ENCODE measurements around the gene TENT4A. TPM values are rescaled to one million over a fixed set of nuclear protein-coding genes. Genes with fewer than 3 reads are reported as not detected.

Gene TENT4A
- total RNA-seq, 1 experiment from 2014 or later, result 17.7 TPM

DNA sequence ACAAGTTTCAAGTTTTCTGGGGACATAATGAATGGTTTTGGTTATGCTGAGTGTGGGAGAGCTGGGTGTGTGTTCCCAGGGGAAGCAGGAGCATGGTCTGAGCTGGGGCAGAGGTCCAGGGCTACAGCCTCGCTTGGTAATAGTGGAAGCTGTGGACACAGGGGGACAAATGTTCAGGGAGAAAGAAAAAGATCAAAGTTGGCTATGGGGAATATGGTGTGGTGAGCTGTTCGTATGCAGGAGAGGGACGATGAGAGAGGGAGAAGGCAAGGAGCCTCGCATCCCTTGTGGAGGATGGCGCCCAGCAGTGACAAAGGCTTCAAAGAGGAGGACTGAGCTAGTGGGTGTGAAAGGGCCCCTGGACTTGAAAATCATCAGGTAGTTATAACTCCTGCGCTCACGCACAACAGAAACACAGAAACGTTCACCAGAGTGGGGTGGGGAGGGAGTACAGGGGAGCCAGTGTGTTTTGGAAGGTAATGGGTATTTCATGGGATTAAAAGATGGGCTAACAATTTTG is 77.2 kb downstream of the TENT4A start:
- no peak for DNase-seq (ENCODE audit: extremely low read depth, low read depth)

DNA sequence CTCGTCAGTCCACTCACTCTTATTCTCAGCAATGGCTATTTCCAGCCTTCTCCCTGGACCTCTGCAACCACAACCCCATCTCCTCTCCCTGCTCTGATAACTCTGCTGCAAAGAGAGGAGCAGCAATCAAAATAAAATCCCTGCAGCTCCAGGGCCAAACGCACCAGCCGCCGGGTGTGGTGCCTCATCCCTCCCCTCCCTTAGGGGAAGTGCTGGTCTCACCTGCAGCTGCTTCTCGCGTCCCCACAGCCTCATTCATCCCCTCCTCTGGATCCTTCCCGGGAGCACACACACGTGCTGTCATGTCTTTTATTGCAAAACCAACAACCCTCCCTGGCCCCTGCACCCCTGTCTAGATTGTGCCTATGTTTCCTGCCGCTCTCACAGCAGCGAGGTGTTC is 77.8 kb downstream of the TENT4A start:
- no peak for DNase-seq (ENCODE audit: extremely low read depth, low read depth)

DNA sequence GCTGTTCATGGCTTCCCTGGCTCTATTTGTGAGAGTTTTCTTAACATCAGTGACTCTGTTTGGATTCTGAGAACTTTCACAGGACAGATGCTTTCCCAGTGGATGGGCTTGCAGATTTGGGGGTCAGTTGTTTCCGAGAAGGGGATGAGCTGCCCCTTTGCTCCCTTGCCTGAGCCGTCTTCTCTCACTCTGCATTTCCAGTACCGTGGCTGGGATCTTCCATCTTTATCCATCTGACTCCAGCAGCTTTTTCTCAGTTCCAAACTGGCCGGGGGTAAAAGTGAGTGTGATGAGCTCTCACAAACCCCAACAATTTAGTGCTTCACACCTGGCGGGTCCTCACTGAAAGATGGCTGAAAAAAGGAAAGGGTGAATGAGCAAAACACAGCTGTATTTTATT is 79.1 kb downstream of the TENT4A start:
- no peak for DNase-seq (ENCODE audit: extremely low read depth, low read depth)

DNA sequence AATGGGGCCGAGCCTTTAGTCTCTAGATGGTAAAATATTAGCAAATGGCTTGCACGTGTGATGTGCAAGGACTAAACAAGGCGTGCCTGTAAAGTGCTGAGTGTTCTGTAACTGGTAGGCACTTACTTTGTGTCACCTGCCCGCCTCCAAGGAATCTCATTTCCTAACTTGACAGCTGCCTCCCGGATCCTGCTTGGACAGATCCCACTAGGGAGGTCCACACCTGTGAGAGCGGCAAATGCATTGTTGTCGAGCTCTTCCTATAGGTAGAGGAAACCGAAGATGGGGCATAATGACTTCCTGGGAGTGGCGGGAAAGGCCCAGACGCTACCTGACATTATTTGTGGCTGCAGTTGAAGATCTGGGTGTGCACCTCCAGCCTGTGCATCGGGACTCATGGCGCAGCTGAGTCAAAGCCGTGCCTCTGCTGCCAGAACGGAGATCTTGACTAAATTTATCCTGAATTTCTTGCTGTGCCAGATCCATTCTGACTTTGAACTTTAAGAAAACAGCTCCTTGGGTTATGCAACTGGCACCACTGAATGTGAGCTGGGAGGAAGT is 79.8 kb downstream of the TENT4A start:
- no peak for DNase-seq (ENCODE audit: extremely low read depth, low read depth)

GRCh38 chr5:6801236-6801635 is 88.0 kb downstream of the TENT4A start:
- DNase-seq (ENCODE audit: extremely low read depth, low read depth), result no peak

DNA sequence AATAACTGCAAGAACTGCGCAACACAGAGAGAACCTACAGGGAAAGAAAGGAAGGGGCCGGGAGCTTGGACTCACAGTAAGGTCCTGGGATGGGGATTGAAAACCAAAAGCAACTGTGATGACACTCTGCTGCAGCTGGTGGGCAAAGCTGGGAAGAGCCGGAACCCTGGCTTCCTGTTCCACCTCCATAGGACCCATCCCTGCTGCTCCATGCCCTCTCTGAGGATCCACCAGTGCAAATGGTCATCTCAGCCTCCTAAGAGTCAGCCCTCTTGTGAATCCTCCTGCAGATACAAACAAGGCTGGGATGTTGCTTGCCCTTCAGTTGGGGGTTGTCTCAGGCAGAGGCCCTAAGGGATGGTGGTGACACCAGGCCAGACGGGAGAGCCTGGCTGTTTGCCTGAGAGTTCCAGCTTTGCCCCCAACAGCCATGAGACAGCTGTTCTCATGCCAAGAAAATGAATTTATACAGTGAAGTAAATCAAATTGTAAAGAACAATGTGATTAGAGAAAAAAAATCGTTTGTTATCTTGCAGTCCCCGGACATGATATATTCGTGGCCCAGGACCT is 90.8 kb downstream of the TENT4A start:
- DNase-seq (ENCODE audit: extremely low read depth, low read depth), result no peak

DNA sequence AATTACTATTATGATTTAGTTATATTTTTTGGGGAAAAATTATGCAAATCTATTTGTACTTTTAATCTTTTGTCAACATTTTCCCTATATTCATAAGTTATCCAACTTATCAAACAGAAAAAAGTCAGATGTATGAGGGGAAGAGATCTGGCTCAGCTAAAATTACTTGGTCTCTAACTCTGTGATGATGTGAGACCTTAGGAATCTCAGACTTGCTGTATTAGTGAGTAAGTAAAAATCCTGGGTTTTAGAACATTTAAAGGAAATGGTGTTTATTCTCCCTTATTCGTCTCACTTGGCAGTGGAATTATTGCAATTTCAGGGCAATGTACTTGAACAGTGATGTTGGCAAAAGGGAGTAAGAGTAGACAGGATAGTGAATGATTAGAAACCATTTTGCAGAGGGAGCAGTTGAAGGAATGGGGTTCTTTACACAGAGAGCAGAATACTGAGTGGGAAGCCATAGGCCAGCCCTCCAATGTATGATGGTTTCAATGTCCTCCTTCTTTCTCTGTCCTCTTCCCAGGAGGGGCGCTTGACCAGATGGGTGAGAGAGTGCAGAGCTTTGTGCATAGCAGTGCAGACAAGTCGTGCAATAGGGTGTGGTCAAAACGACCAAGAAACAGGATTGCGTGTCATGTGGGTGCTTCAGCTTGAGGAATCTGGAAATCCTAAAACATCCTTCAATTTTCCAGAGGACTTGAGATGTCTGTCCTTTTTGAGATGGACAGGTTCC is 91.7 kb downstream of the TENT4A start:
- no peak for DNase-seq (ENCODE audit: extremely low read depth, low read depth)

GRCh38 chr5:6805841-6806240 is 92.6 kb downstream of the TENT4A start:
- DNase-seq (ENCODE audit: extremely low read depth, low read depth), result no peak

Other genes with a start within 250 kb of the TENT4A start
- 97.2 and 118 TPM in 2 replicates for gene NSUN2, start 80.4 kb upstream of the TENT4A start, total RNA-seq (2014; rRNA removed; shearing (Covaris generic))
- 21.4 and 21.6 TPM in 2 replicates for gene SRD5A1, start 80.0 kb upstream of the TENT4A start, total RNA-seq (2014; rRNA removed; shearing (Covaris generic))

Data from NCI-H460 (cell line).